ES-I3 (cell line): ENCODE measurements around the gene IQSEC1.

Experiments used
- H3K36me3 ChIP-seq: 2 replicates; pipeline ENCODE4 v1.6.1; 2013; ENCODE audit warnings: mild to moderate bottlenecking, low read length, control low read depth, moderate library complexity; ENCODE audit not compliant: insufficient read depth
- H3K4me1 ChIP-seq: 2 replicates; pipeline ENCODE4 v1.6.1; 2013; ENCODE audit warnings: mild to moderate bottlenecking, control low read depth, low read length; ENCODE audit not compliant: insufficient read depth
- H3K9ac ChIP-seq: 2 replicates; pipeline ENCODE4 v1.6.1; 2013; ENCODE audit warnings: low read depth, mild to moderate bottlenecking, low read length, moderate library complexity
- H3K9me3 ChIP-seq: 2 replicates; pipeline ENCODE4 v1.6.1; 2013; ENCODE audit warnings: mild to moderate bottlenecking, low read length, moderate library complexity; ENCODE audit not compliant: control insufficient read depth, insufficient read depth

IQSEC1 gene

DNA sequence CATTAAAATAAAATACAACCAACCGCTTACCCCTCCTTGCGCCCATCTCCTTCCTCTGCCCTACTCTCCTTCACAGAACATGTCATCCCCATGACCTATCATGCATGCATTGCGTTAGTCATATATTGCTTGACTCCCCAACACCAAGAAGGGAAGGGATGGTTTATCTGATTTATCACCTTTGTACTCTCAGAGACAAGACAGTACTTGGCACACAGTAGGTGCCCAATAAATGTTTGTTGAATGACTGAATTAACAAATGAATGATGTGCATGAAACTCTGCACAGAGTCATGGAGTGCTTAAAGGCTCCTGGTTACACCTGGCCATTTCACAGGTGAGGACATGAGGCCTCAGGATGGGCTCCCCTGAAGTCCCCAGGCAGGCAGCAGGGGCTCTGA, 59.7 kb downstream of the IQSEC1 start:
- Histone ChIP-seq H3K36me3 (no peaks in the 10 kb centered on the region), H3K9ac (no peak overlapping the region), H3K4me1 (peaks cover 21% of the 10 kb centered on the region; the same call in 1 of the 2 replicates), H3K9me3 (no peaks in the 10 kb centered on the region)

- peaks cover 17% of the 10 kb centered on the region; the same call in 1 of the 2 replicates for H3K4me1 ChIP-seq
- no peaks in the 10 kb centered on the region for H3K36me3 ChIP-seq
- no peak overlapping the region for H3K9ac ChIP-seq
- H3K9me3 ChIP-seq, result no peaks in the 10 kb centered on the region
Observed at GRCh38 chr3:13013151-13013561, 60.1 kb downstream of the IQSEC1 start.

GRCh38 chr3:13012221-13012691, 61.0 kb downstream of the IQSEC1 start:
- Histone ChIP-seq H3K9me3 (no peaks in the 10 kb centered on the region), H3K9ac (no peak overlapping the region), H3K36me3 (no peaks in the 10 kb centered on the region), H3K4me1 (peaks cover 11% of the 10 kb centered on the region; the same call in 1 of the 2 replicates)

GRCh38 chr3:13011573-13012220, 61.5 kb downstream of the IQSEC1 start:
- Histone ChIP-seq H3K4me1 (peaks cover 11% of the 10 kb centered on the region; the same call in 1 of the 2 replicates), H3K36me3 (no peaks in the 10 kb centered on the region), H3K9ac (no peak overlapping the region), H3K9me3 (no peaks in the 10 kb centered on the region)

DNA sequence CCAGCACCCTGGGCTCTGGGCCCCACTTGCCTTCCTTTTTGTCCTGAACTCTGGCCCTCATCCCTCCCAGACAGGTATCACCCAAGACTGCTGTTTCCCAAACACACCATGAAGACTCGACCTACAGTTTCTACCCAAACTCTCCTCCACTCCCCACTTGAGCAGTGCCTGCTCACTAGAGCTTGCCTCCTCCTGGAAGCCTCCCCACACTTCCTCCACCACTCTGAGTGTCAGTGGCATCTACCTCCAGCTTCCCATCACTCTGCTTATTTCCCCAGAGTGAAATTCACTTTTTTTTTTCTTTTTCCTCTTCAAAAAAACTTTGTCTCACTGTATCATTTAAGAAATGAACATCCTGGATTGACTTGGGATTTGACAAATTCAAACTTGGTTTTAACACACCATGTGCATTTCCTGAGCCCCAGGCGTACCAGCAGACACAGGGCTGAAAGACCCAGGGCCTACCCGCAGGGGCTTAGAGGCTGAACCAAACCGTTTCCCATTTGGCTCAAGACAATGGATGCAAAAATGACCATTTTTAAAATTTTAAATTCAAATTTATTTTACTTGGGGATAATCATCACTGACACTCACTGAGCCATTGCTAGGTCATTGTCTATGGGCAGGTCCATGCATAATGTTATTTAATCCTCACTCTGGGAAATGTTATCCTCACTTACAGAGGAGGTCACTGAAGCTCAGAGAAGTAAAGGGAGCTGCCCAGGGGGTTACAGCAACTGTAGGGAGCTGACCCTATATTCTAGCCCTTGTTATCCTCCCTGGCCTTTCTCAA, 62.3 kb downstream of the IQSEC1 start:
- Histone ChIP-seq H3K4me1 (peaks cover 7% of the 10 kb centered on the region; the same call in 1 of the 2 replicates), H3K36me3 (no peaks in the 10 kb centered on the region), H3K9ac (no peak overlapping the region), H3K9me3 (no peaks in the 10 kb centered on the region)

GRCh38 chr3:13009946-13010315, 63.3 kb downstream of the IQSEC1 start:
- H3K9me3 ChIP-seq, result no peaks in the 10 kb centered on the region
- H3K9ac ChIP-seq, result no peak overlapping the region
- peaks cover 10% of the 10 kb centered on the region; the same call in 1 of the 2 replicates for H3K4me1 ChIP-seq
- no peaks in the 10 kb centered on the region for H3K36me3 ChIP-seq

- H3K9ac ChIP-seq, result no peak overlapping the region
- peaks cover 16% of the 10 kb centered on the region; the same call in 1 of the 2 replicates for H3K4me1 ChIP-seq
- H3K9me3 ChIP-seq, result no peaks in the 10 kb centered on the region
- H3K36me3 ChIP-seq, result no peaks in the 10 kb centered on the region
Observed at GRCh38 chr3:13009132-13009945, 63.9 kb downstream of the IQSEC1 start.

DNA sequence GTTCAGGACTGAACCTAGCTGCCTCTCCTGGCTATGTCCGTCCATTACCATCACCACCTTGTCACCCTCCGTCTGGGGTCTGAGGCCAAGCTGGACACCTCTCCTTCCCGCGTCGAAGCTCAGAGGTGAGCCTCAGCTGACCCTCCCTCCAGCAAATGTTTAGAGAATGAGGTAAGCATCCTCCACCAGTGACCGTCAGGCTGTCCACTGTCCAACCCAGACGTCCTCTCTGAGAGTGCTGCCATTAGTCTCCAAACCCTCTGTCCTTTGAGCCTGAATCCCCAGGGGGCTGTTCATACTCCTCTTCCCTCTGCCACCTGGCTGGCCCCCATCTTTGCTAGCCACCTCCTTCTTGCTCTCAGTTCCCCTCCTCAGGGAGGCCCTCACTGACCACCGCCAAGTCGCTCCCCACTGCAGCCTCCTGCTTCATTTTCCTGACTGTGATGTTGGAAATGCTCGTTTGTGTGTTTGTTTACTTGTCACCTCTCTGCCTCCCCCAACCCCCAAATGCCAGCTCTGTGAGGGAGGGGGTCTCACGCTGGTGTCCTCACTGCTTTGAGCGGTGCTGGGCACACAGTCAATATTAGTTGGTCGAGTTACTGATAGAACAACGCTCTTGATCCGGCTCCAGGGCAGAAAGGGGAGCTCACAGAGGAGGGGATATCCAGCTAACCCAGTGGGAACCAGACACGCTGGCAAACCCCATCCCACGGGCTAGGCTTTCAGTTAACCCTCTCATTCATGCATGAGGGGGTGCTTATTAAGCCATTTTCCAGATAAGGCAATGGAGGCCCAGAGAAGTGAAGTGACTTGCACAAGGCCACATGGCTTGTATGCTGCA, 64.9 kb downstream of the IQSEC1 start:
- H3K9me3 ChIP-seq, result no peaks in the 10 kb centered on the region
- peaks cover 20% of the 10 kb centered on the region; the same call in 1 of the 2 replicates for H3K4me1 ChIP-seq
- H3K9ac ChIP-seq, result no peak overlapping the region

DNA sequence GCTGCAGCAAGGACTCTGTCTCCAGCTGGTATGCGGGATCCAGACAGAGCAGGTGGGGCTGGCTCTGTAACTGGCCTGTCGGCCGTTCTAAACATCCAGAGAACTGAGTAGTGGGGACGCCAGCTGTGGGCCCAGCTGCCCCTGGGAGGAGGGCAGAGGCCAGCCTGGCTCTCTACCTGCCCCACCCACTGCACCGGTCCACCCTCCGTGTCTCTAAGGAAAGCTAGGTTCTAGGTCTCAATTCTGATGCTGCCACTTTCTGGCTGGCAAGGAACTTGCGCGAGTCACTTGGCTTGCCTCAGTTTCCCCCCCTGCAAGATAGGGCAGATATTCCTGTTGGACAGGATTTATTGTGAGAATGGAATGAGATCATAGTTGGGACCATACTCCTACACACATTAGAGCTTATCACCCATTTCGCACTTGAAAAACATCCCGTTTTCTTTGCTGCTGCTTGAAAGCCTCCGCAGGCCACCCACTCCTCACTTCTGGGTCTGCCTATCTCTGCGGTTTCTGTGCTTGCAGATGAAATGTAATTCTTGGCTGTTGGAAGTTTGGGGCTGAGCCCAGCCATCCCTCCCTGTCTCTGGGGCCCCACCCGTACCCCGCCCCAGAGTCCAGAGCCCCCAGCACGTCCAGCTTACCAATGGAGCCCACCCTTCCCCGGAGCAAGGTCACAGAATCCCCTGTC, 65.8 kb downstream of the IQSEC1 start:
- no peaks in the 10 kb centered on the region for H3K9me3 ChIP-seq
- no peaks in the 10 kb centered on the region for H3K36me3 ChIP-seq
- peaks cover 24% of the 10 kb centered on the region for H3K4me1 ChIP-seq
- no peak overlapping the region for H3K9ac ChIP-seq

More for the DNA sequence above, 64.9 kb downstream of the IQSEC1 start:
- H3K36me3 ChIP-seq, result no peaks in the 10 kb centered on the region

- no peak overlapping the region for H3K9ac ChIP-seq
- H3K36me3 ChIP-seq, result no peaks in the 10 kb centered on the region
- peaks cover 20% of the 10 kb centered on the region for H3K4me1 ChIP-seq
- H3K9me3 ChIP-seq, result no peaks in the 10 kb centered on the region
Observed at GRCh38 chr3:13006216-13006990, 66.8 kb downstream of the IQSEC1 start.

DNA sequence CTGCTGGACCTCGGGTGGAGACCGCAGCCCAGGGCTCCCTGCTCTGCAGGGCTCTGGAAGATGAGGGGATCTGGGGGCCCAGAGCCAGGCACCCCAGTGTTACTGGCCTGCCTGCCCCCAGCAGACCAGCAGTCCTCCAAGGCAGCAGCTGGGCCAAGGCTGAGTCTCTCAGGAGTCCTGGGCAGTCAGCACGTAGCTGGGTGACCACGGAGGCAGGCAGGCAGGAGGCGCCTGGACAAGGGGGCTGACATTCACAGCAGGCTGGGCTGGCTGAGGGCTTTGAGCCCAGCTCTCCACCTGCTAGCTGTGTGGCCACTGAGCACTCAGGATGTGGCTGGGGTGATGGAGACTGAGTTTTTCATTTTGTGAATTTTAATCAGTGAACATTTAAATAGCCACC, 67.9 kb downstream of the IQSEC1 start:
- Histone ChIP-seq H3K4me1 (peaks cover 16% of the 10 kb centered on the region), H3K9ac (no peak overlapping the region), H3K9me3 (no peaks in the 10 kb centered on the region), H3K36me3 (no peaks in the 10 kb centered on the region)

DNA sequence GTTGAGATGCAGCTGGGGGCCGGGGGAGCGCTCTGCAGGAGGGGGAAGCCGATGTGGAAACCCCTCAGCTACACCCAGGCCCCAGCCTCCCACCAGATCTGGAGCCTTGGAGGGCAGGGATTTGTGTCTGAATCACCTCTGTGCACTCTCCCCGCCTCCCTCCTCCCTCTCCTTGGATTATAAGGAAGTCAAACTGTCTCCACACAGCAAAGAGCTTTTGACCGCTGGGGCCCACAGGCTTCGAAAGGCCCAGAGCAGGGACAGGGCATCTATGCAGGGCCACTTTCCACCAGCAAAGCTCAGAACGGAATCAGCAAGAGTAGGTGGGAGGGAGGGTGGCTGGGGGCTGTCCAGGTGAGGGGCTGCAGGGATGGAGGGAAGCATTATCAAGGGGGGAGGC, 68.9 kb downstream of the IQSEC1 start:
- Histone ChIP-seq H3K36me3 (no peaks in the 10 kb centered on the region), H3K4me1 (peaks cover 16% of the 10 kb centered on the region), H3K9me3 (no peaks in the 10 kb centered on the region), H3K9ac (no peak overlapping the region)

- no peaks in the 10 kb centered on the region for H3K36me3 ChIP-seq
- no peak overlapping the region for H3K9ac ChIP-seq
- peaks cover 16% of the 10 kb centered on the region for H3K4me1 ChIP-seq
- no peaks in the 10 kb centered on the region for H3K9me3 ChIP-seq
Observed at GRCh38 chr3:13003608-13004007, 69.6 kb downstream of the IQSEC1 start.
